Gastrocnemius medialis (tissue), 4 donors: ENCODE data around the gene NRCAM. TPM values are rescaled to one million over a fixed set of nuclear protein-coding genes. Genes with fewer than 3 reads are reported as not detected.

Experiments
- ATAC-seq, 2 donors: fragments of 150-250 bp; one replicate each; pipeline ENCODE4 v1.9.1; 2016
- DNase-seq, 2 donors: peaks; one replicate each; pipeline ENCODE4 v3.0.0-alpha.2; 2019
- H3K27ac ChIP-seq, 4 donors: fragments of 200-600 bp; sonication (generic); 1 replicate in 1 of 4; 2 replicates in 3 of 4; pipeline ENCODE4 v1.5.1; 2016 to 2018; ENCODE audit warnings: mild to moderate bottlenecking in 2 of 4, moderate library complexity in 1 of 4
- H3K27me3 ChIP-seq, 3 donors: fragments of 200-600 bp; sonication (generic) in 2 of 3; 1 replicate in 1 of 3; 2 replicates in 2 of 3; pipeline versions ENCODE4 v1.5.1 to v1.6.0; 2016 to 2019; ENCODE audit warnings: mild to moderate bottlenecking in 1 of 3, moderate library complexity in 1 of 3
- H3K36me3 ChIP-seq, 2 donors: fragments of 200-600 bp; sonication (generic) in 1 of 2; one replicate each; pipeline ENCODE4 v1.5.1; 2017 to 2018
- H3K4me1 ChIP-seq, 2 donors: fragments of 200-600 bp; sonication (generic) in 1 of 2; one replicate each; pipeline ENCODE4 v1.5.1; 2016 to 2017; ENCODE audit warnings: mild to moderate bottlenecking in 2 of 2
- H3K4me3 ChIP-seq, 4 donors: fragments of 200-600 bp; sonication (generic) in 3 of 4; 1 replicate in 1 of 4; 2 replicates in 3 of 4; pipeline ENCODE4 v1.5.1; 2016 to 2019; ENCODE audit warnings: mild to moderate bottlenecking in 2 of 4
- H3K9me3 ChIP-seq, 3 donors: fragments of 200-600 bp; sonication (generic) in 2 of 3; 1 replicate in 1 of 3; 2 replicates in 2 of 3; pipeline ENCODE4 v1.5.1; 2016 to 2019
- POLR2A ChIP-seq, 2 donors: fragments of 450-650 bp; IDR thresholded peaks; one replicate each; pipeline ENCODE4 v1.6.1; 2017; ENCODE audit warnings: antibody characterized with exemption in 2 of 2, mild to moderate bottlenecking in 2 of 2, moderate library complexity in 2 of 2
- in situ Hi-C, 4 donors: fragments of 200-750 bp; cut with MboI; loops; one replicate each; pipeline versions ENCODE4 v1.15.0 to v1.8.0; 2017; ENCODE audit warnings: low sequenced_read_pairs in 4 of 4
- intact Hi-C: fragments of 100-400 bp; cut with DNase I; formaldehyde crosslinking; loops from one replicate; pipeline ENCODE4 v1.15.1; 2023; ENCODE audit warnings: low total_unique reads
- total RNA-seq, 4 donors: library from RNA; depleted of rRNA; stranded (reverse); fragments of >200 nt; gene quantifications; one replicate each; pipeline versions ENCODE4 v1.1.0 to v1.2.3, GENCODE V29; 2016
- TF ChIP-seq, protein P1 (sequence below), 5 experiments: fragments of 450-650 bp in 3 of 5; fragments of 200-600 bp in 2 of 5; sonication (generic) in 2 of 5; IDR thresholded peaks in 4 of 5; conservative IDR thresholded peaks in 1 of 5; 1 replicate in 4 of 5; 2 replicates in 1 of 5; pipeline ENCODE4 v1.5.1; 2016 to 2019; ENCODE audit warnings: antibody characterized with exemption in 5 of 5, mild to moderate bottlenecking in 3 of 5, moderate library complexity in 3 of 5

The NRCAM gene
- total RNA-seq, 4 donors from 2014 or later, result 0.18 to 0.31 (median 0.23) TPM; not detected in 1

DNA sequence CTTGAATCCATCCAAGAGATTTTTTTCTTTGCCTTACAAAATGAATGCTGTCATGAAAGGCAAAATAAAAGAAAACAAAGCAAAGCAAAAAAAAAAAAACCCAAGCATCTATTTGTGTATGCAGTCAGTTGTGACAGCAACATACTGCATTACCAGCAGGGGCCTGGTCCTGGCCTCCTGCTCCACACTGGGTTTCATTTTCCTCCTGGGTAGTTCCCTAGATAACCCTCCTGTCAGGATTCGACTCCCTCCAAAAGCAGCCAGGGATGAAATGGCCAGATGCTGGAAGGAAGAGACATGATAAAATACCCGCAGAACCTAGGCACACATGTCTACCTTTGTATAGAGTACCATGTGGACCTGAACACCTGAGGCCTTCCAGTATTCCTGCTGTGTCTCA lies 148.6 kb downstream of the NRCAM start:
- DNase-seq (no peak), ATAC-seq (no peak)
- Histone ChIP-seq H3K27me3 (no peaks in the 10 kb centered on the region), H3K27ac (no peak overlapping the region), H3K4me1 (no peaks in the 10 kb centered on the region), H3K36me3 (no peaks in the 10 kb centered on the region), H3K4me3 (no peak overlapping the region), H3K9me3 (no peaks in the 10 kb centered on the region)
- TF ChIP-seq, protein P1, sequence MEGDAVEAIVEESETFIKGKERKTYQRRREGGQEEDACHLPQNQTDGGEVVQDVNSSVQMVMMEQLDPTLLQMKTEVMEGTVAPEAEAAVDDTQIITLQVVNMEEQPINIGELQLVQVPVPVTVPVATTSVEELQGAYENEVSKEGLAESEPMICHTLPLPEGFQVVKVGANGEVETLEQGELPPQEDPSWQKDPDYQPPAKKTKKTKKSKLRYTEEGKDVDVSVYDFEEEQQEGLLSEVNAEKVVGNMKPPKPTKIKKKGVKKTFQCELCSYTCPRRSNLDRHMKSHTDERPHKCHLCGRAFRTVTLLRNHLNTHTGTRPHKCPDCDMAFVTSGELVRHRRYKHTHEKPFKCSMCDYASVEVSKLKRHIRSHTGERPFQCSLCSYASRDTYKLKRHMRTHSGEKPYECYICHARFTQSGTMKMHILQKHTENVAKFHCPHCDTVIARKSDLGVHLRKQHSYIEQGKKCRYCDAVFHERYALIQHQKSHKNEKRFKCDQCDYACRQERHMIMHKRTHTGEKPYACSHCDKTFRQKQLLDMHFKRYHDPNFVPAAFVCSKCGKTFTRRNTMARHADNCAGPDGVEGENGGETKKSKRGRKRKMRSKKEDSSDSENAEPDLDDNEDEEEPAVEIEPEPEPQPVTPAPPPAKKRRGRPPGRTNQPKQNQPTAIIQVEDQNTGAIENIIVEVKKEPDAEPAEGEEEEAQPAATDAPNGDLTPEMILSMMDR (IDR thresholded peaks at IDR 0.05 in 4 of 5, conservative IDR thresholded peaks at IDR 0.05 in 1 of 5), result no peak
- no peak for TF ChIP-seq POLR2A (IDR thresholded peaks at IDR 0.05)
- intact Hi-C loops (no loop called here), in situ Hi-C loops (no loop called here)

DNA sequence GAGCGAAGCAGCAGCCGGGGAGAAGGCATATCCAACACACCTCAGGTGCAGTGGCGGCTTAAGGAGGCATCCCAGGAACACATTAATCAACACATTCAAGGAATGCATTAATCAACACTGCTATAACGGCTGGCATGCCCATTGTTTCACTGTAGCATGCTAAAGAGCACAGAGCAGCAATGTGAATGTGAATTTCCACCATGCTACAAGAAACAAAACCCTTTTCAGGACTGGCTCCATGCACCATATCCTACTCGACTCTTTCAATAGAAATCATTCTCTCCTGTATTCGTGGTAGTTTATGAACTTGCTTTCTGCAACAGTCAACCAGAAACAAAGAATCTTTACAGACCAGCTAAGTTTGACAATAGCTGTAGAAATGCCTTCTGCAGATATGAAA lies 149.0 kb downstream of the NRCAM start:
- Histone ChIP-seq H3K4me1 (no peaks in the 10 kb centered on the region), H3K4me3 (no peak overlapping the region), H3K9me3 (no peaks in the 10 kb centered on the region), H3K27me3 (no peaks in the 10 kb centered on the region), H3K36me3 (no peaks in the 10 kb centered on the region), H3K27ac (no peak overlapping the region)
- in situ Hi-C loops (no loop called here), intact Hi-C loops (no loop called here)
- TF ChIP-seq, protein P1 (IDR thresholded peaks at IDR 0.05 in 4 of 5, conservative IDR thresholded peaks at IDR 0.05 in 1 of 5), result no peak
- TF ChIP-seq POLR2A (IDR thresholded peaks at IDR 0.05), result no peak
- ATAC-seq (no peak), DNase-seq (no peak)

DNA sequence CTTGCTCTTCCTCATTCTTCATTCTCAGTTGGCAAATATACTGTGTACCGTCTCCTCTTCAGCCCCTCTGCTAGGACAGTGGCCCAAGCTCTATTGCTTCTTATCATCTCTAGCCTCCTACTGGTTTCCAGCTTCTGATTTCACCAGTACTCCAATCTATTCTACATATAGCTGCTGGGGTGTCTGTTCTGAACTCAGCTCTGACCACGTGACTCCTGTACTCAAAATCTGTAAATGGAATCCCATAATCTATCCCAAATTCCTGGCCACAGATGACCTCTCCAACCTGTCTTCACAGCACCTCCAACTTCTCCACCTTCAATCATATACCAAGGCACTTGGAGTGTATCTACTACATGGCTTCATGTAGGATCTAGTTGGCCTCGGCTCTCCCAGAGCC lies 152.9 kb downstream of the NRCAM start:
- Histone ChIP-seq H3K4me3 (no peak overlapping the region), H3K4me1 (no peaks in the 10 kb centered on the region), H3K27ac (no peak overlapping the region), H3K36me3 (no peaks in the 10 kb centered on the region), H3K9me3 (no peaks in the 10 kb centered on the region), H3K27me3 (no peaks in the 10 kb centered on the region)
- in situ Hi-C loops, result no loop called here
- TF ChIP-seq, protein P1 (IDR thresholded peaks at IDR 0.05 in 4 of 5, conservative IDR thresholded peaks at IDR 0.05 in 1 of 5), result no peak
- TF ChIP-seq POLR2A (IDR thresholded peaks at IDR 0.05), result no peak
- intact Hi-C loops, result no loop called here
- ATAC-seq (no peak), DNase-seq (no peak)

DNA sequence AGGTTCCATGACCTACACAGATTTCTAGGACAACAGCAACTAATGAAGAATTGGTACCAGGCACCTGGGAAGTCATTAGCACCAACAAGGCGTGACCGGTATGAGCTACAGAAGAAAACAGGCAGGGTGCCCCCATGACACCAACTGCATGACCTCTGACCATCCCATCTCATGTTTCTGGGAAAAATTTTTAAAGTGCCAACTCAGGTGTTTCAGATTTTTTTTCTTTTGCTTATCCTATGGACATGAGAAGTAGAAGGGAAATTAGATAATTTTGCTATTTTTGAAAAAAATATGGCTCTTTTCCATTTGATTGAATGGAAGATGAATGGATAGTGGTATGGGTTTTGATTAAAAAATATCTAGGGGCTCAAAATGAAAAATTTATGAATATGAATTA lies 154.8 kb downstream of the NRCAM start:
- H3K36me3 ChIP-seq, result no peaks in the 10 kb centered on the region
- ATAC-seq (no peak), DNase-seq (no peak)
- H3K4me1 ChIP-seq, result no peaks in the 10 kb centered on the region
- H3K4me3 ChIP-seq, result no peak overlapping the region
- intact Hi-C loops, result no loop called here
- TF ChIP-seq, protein P1 (IDR thresholded peaks at IDR 0.05 in 4 of 5, conservative IDR thresholded peaks at IDR 0.05 in 1 of 5), result no peak
- no peak for TF ChIP-seq POLR2A (IDR thresholded peaks at IDR 0.05)
- in situ Hi-C loops, result no loop called here
- H3K27ac ChIP-seq, result no peak overlapping the region
- no peaks in the 10 kb centered on the region for H3K27me3 ChIP-seq
- no peaks in the 10 kb centered on the region for H3K9me3 ChIP-seq

DNA sequence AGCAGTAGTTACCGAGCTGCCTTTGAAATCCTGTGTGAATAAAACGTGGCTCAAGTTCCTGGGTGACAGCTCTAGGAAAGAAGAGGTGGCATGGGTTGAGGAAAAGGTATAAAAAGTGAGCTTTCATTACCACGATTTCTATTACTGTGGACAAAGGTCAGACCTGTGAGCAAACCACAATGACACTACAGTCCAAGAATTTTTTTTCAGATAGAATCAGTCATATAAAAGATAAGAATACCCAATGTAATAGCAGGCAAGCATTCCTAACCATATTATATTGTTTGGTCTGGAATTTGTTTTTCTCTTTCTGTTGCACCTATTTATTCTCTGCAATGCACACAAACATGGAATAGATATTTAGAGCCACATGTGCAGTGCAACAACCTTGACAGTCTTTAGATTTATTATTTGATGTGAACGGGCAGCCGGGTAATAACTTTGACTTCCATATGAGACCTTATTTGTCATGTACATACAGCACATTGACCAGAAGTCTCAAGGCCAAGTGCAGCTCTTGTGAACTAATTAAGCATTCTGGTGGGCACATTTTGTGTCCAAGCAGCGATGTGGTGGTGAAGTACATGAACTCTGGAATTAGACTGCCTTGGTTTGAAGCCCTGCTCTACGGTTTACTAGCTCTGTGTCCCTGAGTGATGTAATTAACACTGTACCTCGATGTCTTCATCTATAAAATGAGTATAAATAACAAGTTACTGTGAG lies 156.8 kb downstream of the NRCAM start:
- no peak overlapping the region for H3K27ac ChIP-seq
- in situ Hi-C loops (no loop called here), intact Hi-C loops (no loop called here)
- H3K27me3 ChIP-seq, result no peaks in the 10 kb centered on the region
- TF ChIP-seq POLR2A (IDR thresholded peaks at IDR 0.05), result no peak
- TF ChIP-seq, protein P1 (IDR thresholded peaks at IDR 0.05 in 4 of 5, conservative IDR thresholded peaks at IDR 0.05 in 1 of 5), result no peak
- no peaks in the 10 kb centered on the region for H3K4me1 ChIP-seq
- H3K9me3 ChIP-seq, result no peaks in the 10 kb centered on the region
- DNase-seq (no peak), ATAC-seq (no peak)
- H3K4me3 ChIP-seq, result no peak overlapping the region
- no peaks in the 10 kb centered on the region for H3K36me3 ChIP-seq
